Trophoblast cell (in vitro differentiated cells and primary cell): ENCODE results near the gene TMEM179.

ENCODE experiments used
- DNase-seq, 2 donors: peaks; one replicate each; pipeline ENCODE4 v3.0.0-alpha.2; 2016
- H2AFZ ChIP-seq: 2 replicates; pipeline ENCODE4 v1.6.1; 2013; ENCODE audit warnings: low read length, moderate library complexity, mild to moderate bottlenecking; ENCODE audit not compliant: insufficient read depth, poor library complexity
- H2AK5ac ChIP-seq: 2 replicates; pipeline ENCODE4 v1.6.1; 2013; ENCODE audit warnings: mild to moderate bottlenecking, low read length
- H2BK120ac ChIP-seq: 2 replicates; pipeline ENCODE4 v1.6.1; 2013; ENCODE audit warnings: low read length, mild to moderate bottlenecking, moderate library complexity; ENCODE audit not compliant: insufficient read depth, poor library complexity
- H2BK12ac ChIP-seq: 2 replicates; pipeline ENCODE4 v1.6.1; 2013; ENCODE audit warnings: mild to moderate bottlenecking, low read length, moderate library complexity
- H2BK5ac ChIP-seq: 2 replicates; pipeline ENCODE4 v1.6.1; 2013; ENCODE audit warnings: low read length, low read depth, moderate library complexity, mild to moderate bottlenecking; ENCODE audit not compliant: poor library complexity
- H3K14ac ChIP-seq: 2 replicates; pipeline ENCODE4 v1.6.1; 2013; ENCODE audit warnings: mild to moderate bottlenecking, low read length
- H3K18ac ChIP-seq: 2 replicates; pipeline ENCODE4 v1.6.1; 2013; ENCODE audit warnings: mild to moderate bottlenecking, low read length
- H3K23ac ChIP-seq: 2 replicates; pipeline ENCODE4 v1.6.1; 2013; ENCODE audit warnings: low read length
- H3K27ac ChIP-seq: 2 replicates; pipeline ENCODE4 v1.5.1; 2013; ENCODE audit warnings: low read depth, mild to moderate bottlenecking, inconsistent platforms, low read length, moderate library complexity
- H3K27me3 ChIP-seq: 2 replicates; pipeline ENCODE4 v1.6.1; 2013; ENCODE audit warnings: inconsistent platforms, mild to moderate bottlenecking, low read length, moderate library complexity; ENCODE audit not compliant: insufficient read depth
- H3K36me3 ChIP-seq, 2 experiments: 1 replicate in 1 of 2; 2 replicates in 1 of 2; pipeline ENCODE4 v1.6.1; 2013; ENCODE audit warnings: low read length in 2 of 2, mild to moderate bottlenecking in 2 of 2, moderate library complexity in 1 of 2; ENCODE audit not compliant: insufficient read depth in 2 of 2, control insufficient read depth in 1 of 2
- H3K4ac ChIP-seq: 2 replicates; pipeline ENCODE4 v1.6.1; 2013; ENCODE audit warnings: low read depth, mild to moderate bottlenecking, low read length, moderate library complexity
- H3K4me1 ChIP-seq, 2 experiments: 1 replicate in 1 of 2; 2 replicates in 1 of 2; pipeline ENCODE4 v1.6.1; 2013; ENCODE audit warnings: low read length in 2 of 2, mild to moderate bottlenecking in 2 of 2, moderate library complexity in 1 of 2; ENCODE audit not compliant: insufficient read depth in 2 of 2, control insufficient read depth in 1 of 2
- H3K4me2 ChIP-seq: 2 replicates; pipeline ENCODE4 v1.6.1; 2013; ENCODE audit warnings: inconsistent platforms, mild to moderate bottlenecking, low read length, moderate library complexity
- H3K4me3 ChIP-seq: 2 replicates; pipeline ENCODE4 v1.5.1; 2013; ENCODE audit warnings: mild to moderate bottlenecking, low read depth, low read length, inconsistent platforms
- H3K79me1 ChIP-seq: one replicate; pipeline ENCODE4 v1.6.1; 2013; ENCODE audit warnings: low read length
- H3K79me2 ChIP-seq: 2 replicates; pipeline ENCODE4 v1.6.1; 2013; ENCODE audit warnings: low read length, mild to moderate bottlenecking; ENCODE audit not compliant: control insufficient read depth, insufficient read depth, poor library complexity
- H3K9ac ChIP-seq: 2 replicates; pipeline ENCODE4 v1.6.1; 2013; ENCODE audit warnings: mild to moderate bottlenecking, low read length
- H3K9me3 ChIP-seq: 2 replicates; pipeline ENCODE4 v1.6.1; 2013; ENCODE audit warnings: low read depth, mild to moderate bottlenecking, control low read depth, inconsistent platforms, low read length; ENCODE audit not compliant: insufficient read depth
- H4K12ac ChIP-seq: 2 replicates; pipeline ENCODE4 v1.6.1; 2013; ENCODE audit warnings: low read depth, mild to moderate bottlenecking, low read length, moderate library complexity
- H4K8ac ChIP-seq: 2 replicates; pipeline ENCODE4 v1.6.1; 2013; ENCODE audit warnings: low read depth, mild to moderate bottlenecking, low read length, moderate library complexity
- H4K91ac ChIP-seq: one replicate; pipeline ENCODE4 v1.6.1; 2013; ENCODE audit warnings: low read depth, mild to moderate bottlenecking, low read length, moderate library complexity
- WGBS: extraction: QIAGEN DNeasy Blood & Tissue Kit; methylation state at CpG from one replicate; pipeline ENCODE4 v1.1.7; 2013; ENCODE audit warnings: missing lambda C conversion rate; ENCODE audit not compliant: insufficient read length, insufficient coverage; ENCODE audit errors: extremely low coverage; 5-methylcytosine and 5-hydroxymethylcytosine counted together

Gene TMEM179

DNA sequence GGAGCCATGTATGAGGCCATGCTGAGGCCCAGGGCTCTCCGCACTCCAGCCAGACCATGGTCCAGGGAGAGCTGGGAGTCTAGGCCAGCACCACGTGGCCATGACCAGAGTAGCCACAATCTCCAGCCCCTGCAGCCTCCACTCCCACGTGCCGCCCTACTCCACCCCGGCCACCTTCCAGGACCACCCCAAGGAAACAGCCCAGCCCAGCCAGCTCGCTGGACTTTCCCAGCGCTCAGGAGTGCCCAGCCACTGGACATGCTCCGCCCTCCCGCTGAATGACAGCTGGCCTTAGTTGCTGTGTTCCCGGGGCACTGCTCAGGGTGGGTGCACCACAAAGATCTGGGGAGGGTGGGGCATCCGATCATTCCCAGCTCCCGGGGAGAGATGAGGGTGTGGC, 27.1 kb downstream of the TMEM179 start:
- WGBS = no CpG with 5 or more reads among the region's 12 CpGs
- no peak overlapping the region for H3K23ac ChIP-seq

DNA sequence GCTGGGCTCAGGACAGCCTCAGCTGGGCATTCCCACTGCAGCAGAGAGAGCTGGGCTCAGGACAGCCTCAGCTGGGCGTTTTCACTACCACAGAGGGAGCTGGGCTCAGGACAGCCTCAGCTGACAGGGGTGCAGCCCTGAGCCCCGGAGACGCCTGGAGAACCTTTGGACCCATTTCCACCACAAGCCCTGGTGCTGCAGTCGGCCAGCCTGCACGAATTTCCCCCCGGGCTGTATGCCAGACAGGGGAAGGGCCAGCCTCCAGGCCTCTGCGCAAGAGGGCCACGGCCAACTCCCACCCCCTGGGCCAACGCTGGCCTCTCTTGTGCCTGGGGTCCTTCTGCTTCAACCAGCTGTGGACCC, 27.6 kb downstream of the TMEM179 start:
- Histone ChIP-seq H3K27ac (no peak overlapping the region), H3K4me3 (no peak overlapping the region), H2BK12ac (no peak overlapping the region), H3K14ac (no peak overlapping the region), H2BK5ac (no peak overlapping the region), H2AK5ac (no peak overlapping the region), H3K18ac (no peak overlapping the region), H2AFZ (no peak overlapping the region), H3K9me3 (no peaks in the 10 kb centered on the region), H3K79me2 (no peaks in the 10 kb centered on the region), H3K9ac (no peak overlapping the region), H3K4ac (no peak overlapping the region), H3K4me2 (no peak overlapping the region), H3K4me1 (peaks cover 0 to 10% of the 10 kb centered on the region in 2 experiments), H4K8ac (no peak overlapping the region), H3K36me3 (no peaks in the 10 kb centered on the region), H3K27me3 (no peaks in the 10 kb centered on the region), H3K23ac (no peak overlapping the region), H4K12ac (no peak overlapping the region), H4K91ac (no peak overlapping the region), H3K79me1 (no peaks in the 10 kb centered on the region), H2BK120ac (no peak overlapping the region)
- no CpG with 5 or more reads among the region's 9 CpGs for WGBS
- DNase-seq = no peak

More for the DNA sequence above, 27.1 kb downstream of the TMEM179 start:
- Histone ChIP-seq H2AFZ (no peak overlapping the region), H3K18ac (no peak overlapping the region), H2BK5ac (no peak overlapping the region), H2BK120ac (no peak overlapping the region), H3K79me1 (no peaks in the 10 kb centered on the region), H3K9me3 (no peaks in the 10 kb centered on the region), H3K4me3 (no peak overlapping the region), H3K14ac (no peak overlapping the region), H3K79me2 (no peaks in the 10 kb centered on the region), H3K27ac (no peak overlapping the region), H3K4ac (no peak overlapping the region), H3K36me3 (no peaks in the 10 kb centered on the region), H3K4me1 (peaks cover under 1 to 13% of the 10 kb centered on the region in 2 experiments), H2BK12ac (no peak overlapping the region), H3K4me2 (no peak overlapping the region), H4K91ac (no peak overlapping the region), H4K12ac (no peak overlapping the region), H2AK5ac (no peak overlapping the region), H3K27me3 (no peaks in the 10 kb centered on the region), H4K8ac (no peak overlapping the region), H3K9ac (no peak overlapping the region)
- DNase-seq = no peak

DNA sequence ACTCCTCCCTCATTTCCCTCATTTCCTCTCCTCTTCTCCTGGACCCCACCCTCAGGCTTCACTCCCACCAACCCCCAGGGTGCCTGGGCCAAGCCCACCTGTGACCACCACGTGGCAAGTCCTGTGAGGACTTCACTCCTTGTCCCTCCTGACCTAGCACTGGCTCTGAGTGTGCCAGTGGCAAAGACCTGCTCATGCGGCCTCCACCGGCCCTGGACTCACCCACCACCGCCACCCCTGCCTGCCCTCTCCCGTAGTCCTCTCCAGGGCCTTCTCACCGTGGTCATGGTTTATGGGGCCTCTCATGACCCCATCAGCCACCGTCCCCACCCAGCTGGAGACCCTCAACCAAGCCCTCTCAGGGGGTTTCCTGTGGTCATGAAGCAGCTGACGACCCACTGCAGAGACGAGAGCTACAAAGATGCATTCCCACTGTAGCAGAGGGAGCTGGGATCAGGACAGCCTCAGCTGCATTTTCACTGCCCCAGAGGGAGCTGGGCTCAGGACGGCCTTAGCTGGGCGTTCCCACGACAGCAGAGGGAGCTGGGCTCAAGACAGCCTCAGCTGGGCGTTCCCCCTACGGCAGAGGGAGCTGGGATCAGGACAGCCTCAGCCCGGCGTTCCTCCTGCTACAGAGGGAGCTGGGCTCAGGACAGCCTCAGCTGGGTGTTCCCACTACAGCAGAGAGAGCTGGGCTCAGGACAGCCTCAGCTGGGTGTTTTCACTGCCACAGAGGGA, 28.2 kb downstream of the TMEM179 start:
- H4K8ac ChIP-seq = no peak overlapping the region
- no peak overlapping the region for H2BK120ac ChIP-seq
- peak in 1 of 2 donors; percentile 9 for DNase-seq
- no peak overlapping the region for H2BK12ac ChIP-seq
- H2AK5ac ChIP-seq = no peak overlapping the region
- H2BK5ac ChIP-seq = no peak overlapping the region
- no peak overlapping the region for H3K18ac ChIP-seq
- H3K79me2 ChIP-seq = no peaks in the 10 kb centered on the region
- H3K36me3 ChIP-seq = no peaks in the 10 kb centered on the region
- H3K79me1 ChIP-seq = no peaks in the 10 kb centered on the region
- WGBS = no CpG with 5 or more reads among the region's 16 CpGs
- H3K4ac ChIP-seq = no peak overlapping the region
- no peak overlapping the region for H3K9ac ChIP-seq
- no peaks in the 10 kb centered on the region for H3K9me3 ChIP-seq
- no peak overlapping the region for H3K14ac ChIP-seq
- H3K4me3 ChIP-seq = no peak overlapping the region
- H4K91ac ChIP-seq = no peak overlapping the region
- H3K27me3 ChIP-seq = no peaks in the 10 kb centered on the region
- no peak overlapping the region for H3K23ac ChIP-seq
- H3K27ac ChIP-seq = no peak overlapping the region
- H3K4me1 ChIP-seq = peaks cover 0 to 7% of the 10 kb centered on the region in 2 experiments
- no peak overlapping the region for H3K4me2 ChIP-seq
- H2AFZ ChIP-seq = no peak overlapping the region
- H4K12ac ChIP-seq = no peak overlapping the region

DNA sequence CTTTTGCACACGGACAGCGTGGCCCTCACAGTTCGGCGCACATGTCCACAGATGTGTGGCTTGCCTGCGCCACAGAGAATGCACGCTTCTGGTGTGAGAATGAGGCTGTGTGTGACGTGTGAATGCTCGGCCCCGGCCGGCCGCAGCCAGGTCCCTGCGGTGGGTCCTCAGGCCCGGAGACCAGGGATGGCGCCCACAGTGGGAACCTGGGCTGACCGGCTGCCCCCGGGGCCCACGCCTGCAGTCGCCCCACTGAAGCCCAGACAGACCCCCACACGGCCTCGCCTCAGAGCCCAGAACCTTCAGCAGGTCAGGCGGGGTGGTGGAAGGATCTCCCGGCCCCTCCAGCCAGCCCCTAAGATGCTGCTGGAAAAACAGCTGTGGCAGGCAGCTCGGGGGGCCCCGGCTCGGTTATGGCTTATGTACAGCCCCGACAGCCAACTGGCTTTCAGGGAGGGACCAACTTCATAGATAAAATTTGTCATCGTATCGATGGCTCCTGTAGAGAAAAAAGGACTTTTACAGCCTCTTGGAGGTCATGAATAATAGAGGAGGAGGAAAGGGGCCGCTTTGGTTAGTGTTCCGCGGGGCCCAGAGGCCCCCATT, 29.5 kb downstream of the TMEM179 start:
- Histone ChIP-seq H2BK5ac (no peak overlapping the region), H3K9me3 (no peaks in the 10 kb centered on the region), H3K14ac (no peak overlapping the region), H3K4ac (no peak overlapping the region), H2BK12ac (no peak overlapping the region), H3K4me3 (no peak overlapping the region), H3K18ac (no peak overlapping the region), H3K79me2 (no peaks in the 10 kb centered on the region), H4K91ac (no peak overlapping the region), H3K79me1 (no peaks in the 10 kb centered on the region), H3K27me3 (no peaks in the 10 kb centered on the region), H2AK5ac (no peak overlapping the region), H3K4me2 (no peak overlapping the region), H3K36me3 (no peaks in the 10 kb centered on the region), H3K4me1 (peaks cover 0 to 6% of the 10 kb centered on the region in 2 experiments), H4K8ac (no peak overlapping the region), H3K23ac (no peak overlapping the region), H4K12ac (no peak overlapping the region), H3K9ac (no peak overlapping the region), H2BK120ac (no peak overlapping the region), H2AFZ (no peak overlapping the region), H3K27ac (no peak overlapping the region)
- no peak for DNase-seq
- no CpG with 5 or more reads among the region's 31 CpGs for WGBS
